Cardiac fibroblast (primary cell): ENCODE measurements around the gene ARFIP2.
A peak's percentile ranks its signal among the peaks of the same experiment; 100 is the strongest.

Source experiments
- DNase-seq, 2 donors: peaks; one replicate each; pipeline versions ENCODE4 v3.0.0 to v3.0.0-alpha.2; 2010; ENCODE audit warnings: low read depth in 2 of 2
- H3K4me3 ChIP-seq, 2 donors: replicated peaks in 1 of 2; 1 replicate in 1 of 2; 2 replicates in 1 of 2; pipeline ENCODE4 v1.5.1; 2011; ENCODE audit warnings: low read depth in 2 of 2, low read length in 2 of 2, mild to moderate bottlenecking in 2 of 2, moderate library complexity in 1 of 2
- CTCF ChIP-seq: IDR thresholded peaks from one replicate; pipeline ENCODE4 v1.5.1; 2011; ENCODE audit warnings: low read depth, mild to moderate bottlenecking, low read length, inconsistent platforms

ARFIP2 gene

GRCh38 chr11:6458352-6459098, 22.6 kb downstream of the ARFIP2 start:
- no peak for DNase-seq
- TF ChIP-seq CTCF: no peak
- no peak overlapping the region for H3K4me3 ChIP-seq

- TF ChIP-seq CTCF: no peak
- no peak overlapping the region for H3K4me3 ChIP-seq
- no peak for DNase-seq
Observed at GRCh38 chr11:6457581-6458320, 23.4 kb downstream of the ARFIP2 start.

DNA sequence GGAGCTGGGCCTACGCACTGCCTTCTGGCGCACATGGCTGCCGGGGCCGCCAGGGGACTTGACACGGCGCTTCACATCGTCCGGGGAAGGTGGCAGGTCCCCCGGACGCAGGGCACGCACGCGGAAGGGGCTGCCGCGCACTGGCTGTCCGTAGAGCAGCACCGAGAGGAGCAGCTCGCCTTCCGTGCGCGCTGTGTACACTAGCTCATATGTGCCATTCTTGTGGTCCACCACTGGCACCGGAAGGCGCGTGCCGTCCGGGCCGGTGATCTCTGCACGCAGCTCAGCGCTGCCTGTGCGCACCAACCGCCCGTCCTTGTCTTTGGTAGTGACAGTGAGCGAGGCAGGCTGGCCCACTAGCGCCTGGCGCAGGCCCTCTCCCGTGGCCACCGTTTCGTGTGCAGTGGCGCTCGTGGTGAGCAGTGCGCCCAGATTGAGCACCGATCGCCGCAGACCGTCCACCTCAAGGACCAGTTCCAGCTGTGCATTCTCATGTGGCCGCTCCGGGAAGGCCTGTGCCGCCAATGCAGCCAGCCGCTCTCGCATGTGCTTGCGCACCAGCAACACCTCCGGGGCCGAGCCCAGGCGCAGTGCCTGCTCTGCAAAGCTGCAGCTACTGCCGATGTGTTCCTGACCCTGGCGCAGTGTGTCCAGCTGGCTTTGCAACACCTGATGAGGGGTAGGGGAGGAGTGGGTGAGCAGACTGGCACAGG, 24.6 kb downstream of the ARFIP2 start:
- no peak for DNase-seq
- TF ChIP-seq CTCF: no peak

DNA sequence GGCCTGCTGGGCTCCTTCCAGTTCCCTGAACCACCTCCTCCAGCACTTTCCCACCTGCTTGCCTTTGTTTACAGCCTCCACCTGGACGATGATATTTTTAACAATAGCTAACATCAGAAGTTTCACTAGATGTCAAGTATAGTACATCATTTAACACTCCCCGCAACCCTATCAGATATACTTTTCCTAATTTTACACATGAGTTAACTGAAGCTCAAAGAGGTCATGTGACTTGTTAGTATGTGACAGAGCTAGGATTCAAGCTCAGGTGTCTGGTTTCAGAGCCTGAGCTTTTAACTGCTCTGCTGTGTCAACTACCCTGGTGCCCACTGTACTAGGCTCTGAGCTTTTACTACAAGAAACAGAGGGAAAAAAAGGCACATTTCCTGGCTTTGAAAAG, 26.1 kb downstream of the ARFIP2 start:
- H3K4me3 ChIP-seq: no peak overlapping the region
- no peak for DNase-seq
- TF ChIP-seq CTCF: no peak

More for the DNA sequence above, 24.6 kb downstream of the ARFIP2 start:
- H3K4me3 ChIP-seq: no peak overlapping the region

GRCh38 chr11:6453152-6453551, 28.0 kb downstream of the ARFIP2 start:
- H3K4me3 ChIP-seq: no peak overlapping the region
- no peak for DNase-seq
- no peak for TF ChIP-seq CTCF

DNA sequence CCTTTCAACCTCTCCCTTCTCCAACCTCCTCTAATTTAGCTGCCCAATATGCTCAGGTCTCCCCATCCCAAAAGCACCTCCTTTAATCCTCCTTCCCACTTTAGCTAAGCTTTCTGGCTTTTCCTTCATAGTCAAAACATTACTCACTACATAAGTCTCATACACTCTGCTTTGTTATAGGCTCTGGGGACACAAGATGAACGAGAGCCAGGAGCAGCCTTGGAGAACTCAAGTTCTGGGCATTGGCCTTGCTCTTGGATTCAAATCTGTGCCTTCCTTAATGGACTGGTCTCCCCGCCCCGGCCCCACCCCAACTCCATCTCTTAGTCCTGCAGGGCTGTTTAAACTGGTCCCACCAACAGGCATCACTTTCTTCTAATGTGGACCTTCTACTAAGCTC, 28.9 kb downstream of the ARFIP2 start:
- TF ChIP-seq CTCF: no peak
- H3K4me3 ChIP-seq: no peak overlapping the region
- peak; percentile 29 to 60 for DNase-seq
